Panc1 (cell line): Measurements from ENCODE around the gene DRAXIN.

Source experiments
- POLR2AphosphoS5 ChIP-seq: IDR thresholded peaks from 2 replicates; pipeline ENCODE4 v1.6.1; 2012; ENCODE audit warnings: mild to moderate bottlenecking, low read depth, low read length, moderate library complexity
- SIN3A ChIP-seq: IDR thresholded peaks from 2 replicates; pipeline ENCODE4 v1.6.1; 2012; ENCODE audit warnings: low read depth, mild to moderate bottlenecking, low read length, moderate library complexity, borderline replicate concordance; ENCODE audit not compliant: insufficient read depth
- TCF7L2 ChIP-seq: IDR thresholded peaks from 2 replicates; pipeline ENCODE4 v1.6.1; 2011; ENCODE audit warnings: mild to moderate bottlenecking, low read depth, low read length, inconsistent platforms
- TF ChIP-seq, protein P1 (sequence below): fragments of 450-650 bp; IDR thresholded peaks from 2 replicates; pipeline ENCODE4 v1.5.1; 2017; ENCODE audit warnings: mild to moderate bottlenecking
- TF ChIP-seq, protein P2 (sequence below), 2 experiments: IDR thresholded peaks; 2 replicates each; pipeline ENCODE4 v1.6.1; 2011 to 2012; ENCODE audit warnings: low read depth in 2 of 2, control low read depth in 1 of 2, low read length in 1 of 2, mild to moderate bottlenecking in 1 of 2, moderate library complexity in 1 of 2; ENCODE audit not compliant: insufficient read depth in 1 of 2

DNA sequence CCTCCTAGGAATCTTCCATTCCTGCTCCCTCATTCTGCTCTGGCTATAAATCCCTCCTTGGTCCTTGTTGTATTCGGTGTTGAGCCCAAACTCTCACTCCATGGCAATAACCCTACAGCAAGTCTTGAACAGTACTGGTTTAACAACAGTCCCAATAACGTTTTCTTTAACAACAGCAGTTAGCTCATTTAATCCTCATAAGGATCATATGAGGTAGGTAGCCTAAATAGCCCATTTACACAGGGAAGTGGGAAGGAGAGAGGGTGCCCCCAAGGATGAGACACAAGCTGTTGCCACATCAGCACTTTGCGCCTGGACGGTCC is 44.0 kb downstream of the DRAXIN start:
- TF ChIP-seq, protein P1, sequence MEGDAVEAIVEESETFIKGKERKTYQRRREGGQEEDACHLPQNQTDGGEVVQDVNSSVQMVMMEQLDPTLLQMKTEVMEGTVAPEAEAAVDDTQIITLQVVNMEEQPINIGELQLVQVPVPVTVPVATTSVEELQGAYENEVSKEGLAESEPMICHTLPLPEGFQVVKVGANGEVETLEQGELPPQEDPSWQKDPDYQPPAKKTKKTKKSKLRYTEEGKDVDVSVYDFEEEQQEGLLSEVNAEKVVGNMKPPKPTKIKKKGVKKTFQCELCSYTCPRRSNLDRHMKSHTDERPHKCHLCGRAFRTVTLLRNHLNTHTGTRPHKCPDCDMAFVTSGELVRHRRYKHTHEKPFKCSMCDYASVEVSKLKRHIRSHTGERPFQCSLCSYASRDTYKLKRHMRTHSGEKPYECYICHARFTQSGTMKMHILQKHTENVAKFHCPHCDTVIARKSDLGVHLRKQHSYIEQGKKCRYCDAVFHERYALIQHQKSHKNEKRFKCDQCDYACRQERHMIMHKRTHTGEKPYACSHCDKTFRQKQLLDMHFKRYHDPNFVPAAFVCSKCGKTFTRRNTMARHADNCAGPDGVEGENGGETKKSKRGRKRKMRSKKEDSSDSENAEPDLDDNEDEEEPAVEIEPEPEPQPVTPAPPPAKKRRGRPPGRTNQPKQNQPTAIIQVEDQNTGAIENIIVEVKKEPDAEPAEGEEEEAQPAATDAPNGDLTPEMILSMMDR = no peak
- TF ChIP-seq POLR2AphosphoS5 (no peak), SIN3A (no peak), TCF7L2 (no peak)
- TF ChIP-seq, protein P2, sequence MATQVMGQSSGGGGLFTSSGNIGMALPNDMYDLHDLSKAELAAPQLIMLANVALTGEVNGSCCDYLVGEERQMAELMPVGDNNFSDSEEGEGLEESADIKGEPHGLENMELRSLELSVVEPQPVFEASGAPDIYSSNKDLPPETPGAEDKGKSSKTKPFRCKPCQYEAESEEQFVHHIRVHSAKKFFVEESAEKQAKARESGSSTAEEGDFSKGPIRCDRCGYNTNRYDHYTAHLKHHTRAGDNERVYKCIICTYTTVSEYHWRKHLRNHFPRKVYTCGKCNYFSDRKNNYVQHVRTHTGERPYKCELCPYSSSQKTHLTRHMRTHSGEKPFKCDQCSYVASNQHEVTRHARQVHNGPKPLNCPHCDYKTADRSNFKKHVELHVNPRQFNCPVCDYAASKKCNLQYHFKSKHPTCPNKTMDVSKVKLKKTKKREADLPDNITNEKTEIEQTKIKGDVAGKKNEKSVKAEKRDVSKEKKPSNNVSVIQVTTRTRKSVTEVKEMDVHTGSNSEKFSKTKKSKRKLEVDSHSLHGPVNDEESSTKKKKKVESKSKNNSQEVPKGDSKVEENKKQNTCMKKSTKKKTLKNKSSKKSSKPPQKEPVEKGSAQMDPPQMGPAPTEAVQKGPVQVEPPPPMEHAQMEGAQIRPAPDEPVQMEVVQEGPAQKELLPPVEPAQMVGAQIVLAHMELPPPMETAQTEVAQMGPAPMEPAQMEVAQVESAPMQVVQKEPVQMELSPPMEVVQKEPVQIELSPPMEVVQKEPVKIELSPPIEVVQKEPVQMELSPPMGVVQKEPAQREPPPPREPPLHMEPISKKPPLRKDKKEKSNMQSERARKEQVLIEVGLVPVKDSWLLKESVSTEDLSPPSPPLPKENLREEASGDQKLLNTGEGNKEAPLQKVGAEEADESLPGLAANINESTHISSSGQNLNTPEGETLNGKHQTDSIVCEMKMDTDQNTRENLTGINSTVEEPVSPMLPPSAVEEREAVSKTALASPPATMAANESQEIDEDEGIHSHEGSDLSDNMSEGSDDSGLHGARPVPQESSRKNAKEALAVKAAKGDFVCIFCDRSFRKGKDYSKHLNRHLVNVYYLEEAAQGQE (IDR thresholded peaks at IDR 0.05; ENCODE audit: insufficient read depth in 1 of 2, low read depth in 2 of 2, low read length in 1 of 2) = no peak
